ENCODE data around the gene PDCL2. TPM values are rescaled to one million over a fixed set of nuclear protein-coding genes. Genes with fewer than 3 reads are reported as not detected.
A peak's percentile ranks its signal among the peaks of the same experiment; 100 is the strongest.

The PDCL2 gene
- total RNA-seq, 1 experiment from 2014 or later: not detected

DNA sequence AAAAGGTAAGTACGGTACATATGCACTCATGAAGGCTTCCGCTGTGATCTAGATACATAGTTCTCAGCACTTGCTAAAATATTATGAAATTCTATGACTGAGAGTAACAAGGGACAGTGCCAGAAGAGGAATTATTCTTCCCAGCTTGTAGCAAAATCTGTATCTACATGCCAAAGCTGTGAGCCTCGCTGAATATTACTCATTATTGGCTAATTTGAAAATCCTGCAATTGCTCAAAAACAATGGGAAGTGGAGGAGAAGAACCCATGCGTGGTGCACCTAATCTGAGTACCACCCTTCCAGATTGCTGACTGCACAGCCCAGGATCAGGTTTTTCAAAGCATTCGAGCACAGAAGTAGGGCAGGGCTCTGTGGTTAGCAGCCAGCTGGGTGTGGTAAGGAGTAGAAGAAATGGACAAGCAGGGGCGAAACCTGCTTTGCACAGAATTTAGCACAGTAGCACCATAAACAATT is 17.4 kb upstream of the PDCL2 start:
- peak overlapping the region; percentile 43 for H3K27ac ChIP-seq
- POLR2A ChIA-PET (ENCODE audit: unreplicated experiment): interaction anchor here (0.6 kb wide), 2 partner anchors 26 to 376 kb away, joined by 5 to 6 read pairs; no protein-coding TSS in a partner anchor
- DNase-seq: peak; percentile 59 to 80
- no peak overlapping the region for H2AFZ ChIP-seq
- H3K27me3 ChIP-seq (ENCODE audit: insufficient read depth, low read depth): no peaks in the 10 kb centered on the region
- H3K4me2 ChIP-seq: peak overlapping the region; percentile 45
- H3K79me2 ChIP-seq (ENCODE audit: low read depth): no peaks in the 10 kb centered on the region
- no peaks in the 10 kb centered on the region for H3K9me3 ChIP-seq (ENCODE audit: insufficient read depth, low read depth)
- CTCF ChIA-PET: no interaction called here
- intact Hi-C loops (cut with micrococcal nuclease; ENCODE audit: unreplicated experiment): loop anchor here (2.0 kb wide), 1 partner anchor 57 kb away; no protein-coding TSS in a partner anchor
- H3K4me3 ChIP-seq: no peak overlapping the region
- H3K4me1 ChIP-seq (replicated peaks; ENCODE audit: insufficient read depth): peaks cover 14% of the 10 kb centered on the region
- H3K36me3 ChIP-seq (ENCODE audit: low read depth): no peaks in the 10 kb centered on the region
- TF ChIP-seq, protein P1, sequence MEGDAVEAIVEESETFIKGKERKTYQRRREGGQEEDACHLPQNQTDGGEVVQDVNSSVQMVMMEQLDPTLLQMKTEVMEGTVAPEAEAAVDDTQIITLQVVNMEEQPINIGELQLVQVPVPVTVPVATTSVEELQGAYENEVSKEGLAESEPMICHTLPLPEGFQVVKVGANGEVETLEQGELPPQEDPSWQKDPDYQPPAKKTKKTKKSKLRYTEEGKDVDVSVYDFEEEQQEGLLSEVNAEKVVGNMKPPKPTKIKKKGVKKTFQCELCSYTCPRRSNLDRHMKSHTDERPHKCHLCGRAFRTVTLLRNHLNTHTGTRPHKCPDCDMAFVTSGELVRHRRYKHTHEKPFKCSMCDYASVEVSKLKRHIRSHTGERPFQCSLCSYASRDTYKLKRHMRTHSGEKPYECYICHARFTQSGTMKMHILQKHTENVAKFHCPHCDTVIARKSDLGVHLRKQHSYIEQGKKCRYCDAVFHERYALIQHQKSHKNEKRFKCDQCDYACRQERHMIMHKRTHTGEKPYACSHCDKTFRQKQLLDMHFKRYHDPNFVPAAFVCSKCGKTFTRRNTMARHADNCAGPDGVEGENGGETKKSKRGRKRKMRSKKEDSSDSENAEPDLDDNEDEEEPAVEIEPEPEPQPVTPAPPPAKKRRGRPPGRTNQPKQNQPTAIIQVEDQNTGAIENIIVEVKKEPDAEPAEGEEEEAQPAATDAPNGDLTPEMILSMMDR (conservative IDR thresholded peaks at IDR 0.05): no peak
- no peak for TF ChIP-seq EZH2 (IDR thresholded peaks at IDR 0.05; ENCODE audit: low read depth)
- no peaks in the 10 kb centered on the region for H3K9me2 ChIP-seq (ENCODE audit: insufficient read depth)
- BruUV-seq (replicated peaks): no TSS peak
- no peaks in the 10 kb centered on the region for H4K20me1 ChIP-seq (ENCODE audit: insufficient read depth)
- H3F3A ChIP-seq (ENCODE audit: insufficient read depth, low read depth): peaks cover 13% of the 10 kb centered on the region; the same call in 1 of the 2 replicates

DNA sequence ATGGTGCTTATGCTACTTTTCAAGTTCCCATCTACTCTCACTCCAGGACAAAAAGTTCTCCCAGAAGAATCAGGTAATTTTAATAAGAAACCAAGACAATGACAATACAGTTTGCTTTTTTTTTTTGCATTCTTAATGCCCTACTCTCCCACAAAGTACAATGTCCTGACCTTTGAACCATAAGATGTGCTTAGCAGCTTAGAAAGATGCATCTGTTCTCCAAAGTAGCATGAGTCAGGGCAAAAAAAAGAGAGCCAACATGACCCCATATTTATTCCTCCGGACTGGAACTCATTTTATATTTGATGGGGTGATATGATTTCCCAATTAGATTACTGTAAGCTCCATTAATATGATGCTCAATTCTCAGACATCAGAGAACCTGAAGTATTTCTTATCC is 16.5 kb upstream of the PDCL2 start:
- H3K27ac ChIP-seq: 0 out of 2 replicates have a peak overlapping the region, but pooled peaks have one; percentile 43
- H3K79me2 ChIP-seq (ENCODE audit: low read depth): no peaks in the 10 kb centered on the region
- peaks cover 14% of the 10 kb centered on the region for H3K4me1 ChIP-seq (replicated peaks; ENCODE audit: insufficient read depth)
- no peaks in the 10 kb centered on the region for H3K9me2 ChIP-seq (ENCODE audit: insufficient read depth)
- H3F3A ChIP-seq (ENCODE audit: insufficient read depth, low read depth): peaks cover 13% of the 10 kb centered on the region; the same call in 1 of the 2 replicates
- no peak overlapping the region for H2AFZ ChIP-seq
- ChIA-PET POLR2A (ENCODE audit: unreplicated experiment) (interaction anchor here (0.6 kb wide), 1 partner anchor 78 kb away, joined by 6 read pairs; no protein-coding TSS in a partner anchor), CTCF (no interaction called here)
- no peak overlapping the region; the same call in 1 of the 2 replicates for H3K4me2 ChIP-seq
- H3K36me3 ChIP-seq (ENCODE audit: low read depth): no peaks in the 10 kb centered on the region
- TF ChIP-seq, protein P1 (conservative IDR thresholded peaks at IDR 0.05): no peak
- TF ChIP-seq EZH2 (IDR thresholded peaks at IDR 0.05; ENCODE audit: low read depth): no peak
- H3K4me3 ChIP-seq: no peak overlapping the region
- no TSS peak for BruUV-seq (replicated peaks)
- no peaks in the 10 kb centered on the region for H3K27me3 ChIP-seq (ENCODE audit: insufficient read depth, low read depth)
- DNase-seq: no peak
- H4K20me1 ChIP-seq (ENCODE audit: insufficient read depth): no peaks in the 10 kb centered on the region
- intact Hi-C loops (cut with micrococcal nuclease; ENCODE audit: unreplicated experiment): loop anchor here (2.0 kb wide), 1 partner anchor 56 kb away; no protein-coding TSS in a partner anchor
- H3K9me3 ChIP-seq (ENCODE audit: insufficient read depth, low read depth): no peaks in the 10 kb centered on the region

DNA sequence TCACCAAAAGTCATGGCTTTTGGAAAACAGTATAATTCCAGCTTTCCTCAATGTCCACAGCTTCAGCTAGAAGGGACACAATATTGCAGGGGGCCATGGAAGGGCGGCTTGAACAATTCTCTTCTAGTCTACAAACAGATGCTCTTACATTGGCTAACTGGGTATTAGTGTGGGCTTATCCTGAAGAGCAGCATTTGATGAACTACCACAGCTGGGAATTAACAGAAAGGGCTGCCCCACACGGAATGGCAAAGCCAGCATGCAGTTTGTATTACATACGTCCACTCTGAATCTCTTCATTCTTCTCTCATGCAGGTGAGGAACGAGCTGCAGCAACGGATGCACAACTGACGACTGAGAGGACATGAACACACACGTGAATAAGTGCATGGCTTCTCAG is 13.0 kb upstream of the PDCL2 start:
- Histone ChIP-seq H3K79me2 (ENCODE audit: low read depth) (no peaks in the 10 kb centered on the region), H3K4me1 (replicated peaks; ENCODE audit: insufficient read depth) (peaks cover 12% of the 10 kb centered on the region), H3K36me3 (ENCODE audit: low read depth) (no peaks in the 10 kb centered on the region), H3K9me2 (ENCODE audit: insufficient read depth) (no peaks in the 10 kb centered on the region), H4K20me1 (ENCODE audit: insufficient read depth) (no peaks in the 10 kb centered on the region), H2AFZ (no peak overlapping the region), H3K27ac (no peak overlapping the region), H3K9me3 (ENCODE audit: insufficient read depth, low read depth) (no peaks in the 10 kb centered on the region), H3K4me3 (no peak overlapping the region), H3K4me2 (no peak overlapping the region), H3K27me3 (ENCODE audit: insufficient read depth, low read depth) (no peaks in the 10 kb centered on the region), H3F3A (ENCODE audit: insufficient read depth, low read depth) (peaks cover 11% of the 10 kb centered on the region; the same call in 1 of the 2 replicates)
- POLR2A ChIA-PET (ENCODE audit: unreplicated experiment): interaction anchor here (0.7 kb wide), 1 partner anchor 37 kb away, joined by 3 read pairs; no protein-coding TSS in a partner anchor
- intact Hi-C loops (cut with micrococcal nuclease; ENCODE audit: unreplicated experiment): no loop called here
- no peak for TF ChIP-seq EZH2 (IDR thresholded peaks at IDR 0.05; ENCODE audit: low read depth)
- TF ChIP-seq, protein P1 (conservative IDR thresholded peaks at IDR 0.05): no peak
- no peak for DNase-seq
- CTCF ChIA-PET: no interaction called here
- no TSS peak for BruUV-seq (replicated peaks)

All from PC-9 (cell line).